NCI-H2029 treated with DMSO at 0.1 percent for 48 hours (cell line): Measurements from ENCODE around the gene BTBD7.

Experiments used
- DNase-seq: peaks from one replicate; lab custom pipeline; 2025; lab: John Stamatoyannopoulos, UW

Gene BTBD7

GRCh38 chr14:93329965-93330608, 2.7 kb downstream of the BTBD7 start:
- DNase-seq: no peak

- no peak for DNase-seq
These were observed 4.3 kb downstream of the BTBD7 start for GRCh38 chr14:93328546-93328945.

- no peak for DNase-seq
These were observed 6.6 kb downstream of the BTBD7 start for GRCh38 chr14:93326196-93326595.

GRCh38 chr14:93323600-93324174, 9.1 kb downstream of the BTBD7 start:
- no peak for DNase-seq

GRCh38 chr14:93322929-93323599, 9.8 kb downstream of the BTBD7 start:
- DNase-seq: no peak

- DNase-seq: no peak
These were observed 12.3 kb downstream of the BTBD7 start for GRCh38 chr14:93320489-93320888.

GRCh38 chr14:93319958-93320357, 12.9 kb downstream of the BTBD7 start:
- DNase-seq: no peak

GRCh38 chr14:93319494-93319893, 13.3 kb downstream of the BTBD7 start:
- DNase-seq: no peak

GRCh38 chr14:93318927-93319326, 13.9 kb downstream of the BTBD7 start:
- DNase-seq: no peak

- no peak for DNase-seq
These were observed 14.7 kb downstream of the BTBD7 start for GRCh38 chr14:93317875-93318807.

- no peak for DNase-seq
These were observed 15.5 kb downstream of the BTBD7 start for GRCh38 chr14:93317210-93317874.

GRCh38 chr14:93316716-93317115, 16.1 kb downstream of the BTBD7 start:
- no peak for DNase-seq

GRCh38 chr14:93315575-93315974, 17.3 kb downstream of the BTBD7 start:
- no peak for DNase-seq

GRCh38 chr14:93311082-93311481, 21.8 kb downstream of the BTBD7 start:
- DNase-seq: no peak

GRCh38 chr14:93309427-93309966, 23.3 kb downstream of the BTBD7 start:
- no peak for DNase-seq

GRCh38 chr14:93308686-93309345, 24.0 kb downstream of the BTBD7 start:
- DNase-seq: no peak

GRCh38 chr14:93306812-93307211, 26.0 kb downstream of the BTBD7 start:
- DNase-seq: no peak

- DNase-seq: no peak
These were observed 27.0 kb downstream of the BTBD7 start for GRCh38 chr14:93305725-93306418.

GRCh38 chr14:93304771-93305170, 28.1 kb downstream of the BTBD7 start:
- no peak for DNase-seq

GRCh38 chr14:93303659-93304058, 29.2 kb downstream of the BTBD7 start:
- no peak for DNase-seq
